MM.1S (cell line): Measurements from ENCODE around the gene SPTLC3.
"Not testable (repeated sequence)": the region's sequence is repeated elsewhere in the genome, so short reads cannot be mapped to it uniquely, and the experiment has no call there.

Source experiments
- EZH2 ChIP-seq: fragments of 300-600 bp; sonication (generic); optimal IDR thresholded peaks from 2 replicates; pipeline ENCODE3; 2017; ENCODE audit warnings: low read depth, mild to moderate bottlenecking, antibody characterized with exemption, low read length, mixed read lengths
- TF ChIP-seq, protein P1 (sequence below): fragments of 300-600 bp; sonication (generic); IDR thresholded peaks from 2 replicates; pipeline ENCODE4 v1.5.1; 2016; ENCODE audit warnings: antibody characterized with exemption, low read length, mixed read lengths

DNA sequence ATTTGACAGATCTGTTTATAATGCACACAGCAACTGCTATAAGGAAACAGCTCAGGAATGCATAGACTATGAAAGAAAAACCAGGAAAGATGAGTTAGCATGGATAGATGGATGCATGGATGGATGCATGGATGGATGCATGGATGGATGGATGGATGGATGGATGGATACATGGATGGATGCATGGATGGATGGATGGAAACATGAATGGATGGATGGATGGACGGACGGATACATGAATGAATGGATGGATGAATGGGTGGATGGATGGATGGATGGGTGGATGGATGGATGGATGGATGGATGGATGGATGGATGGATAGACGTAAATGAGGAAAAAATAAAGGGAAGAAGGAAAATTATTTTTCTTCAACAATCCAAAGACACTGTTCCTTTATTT is 29.1 kb upstream of the SPTLC3 start:
- TF ChIP-seq, protein P1, sequence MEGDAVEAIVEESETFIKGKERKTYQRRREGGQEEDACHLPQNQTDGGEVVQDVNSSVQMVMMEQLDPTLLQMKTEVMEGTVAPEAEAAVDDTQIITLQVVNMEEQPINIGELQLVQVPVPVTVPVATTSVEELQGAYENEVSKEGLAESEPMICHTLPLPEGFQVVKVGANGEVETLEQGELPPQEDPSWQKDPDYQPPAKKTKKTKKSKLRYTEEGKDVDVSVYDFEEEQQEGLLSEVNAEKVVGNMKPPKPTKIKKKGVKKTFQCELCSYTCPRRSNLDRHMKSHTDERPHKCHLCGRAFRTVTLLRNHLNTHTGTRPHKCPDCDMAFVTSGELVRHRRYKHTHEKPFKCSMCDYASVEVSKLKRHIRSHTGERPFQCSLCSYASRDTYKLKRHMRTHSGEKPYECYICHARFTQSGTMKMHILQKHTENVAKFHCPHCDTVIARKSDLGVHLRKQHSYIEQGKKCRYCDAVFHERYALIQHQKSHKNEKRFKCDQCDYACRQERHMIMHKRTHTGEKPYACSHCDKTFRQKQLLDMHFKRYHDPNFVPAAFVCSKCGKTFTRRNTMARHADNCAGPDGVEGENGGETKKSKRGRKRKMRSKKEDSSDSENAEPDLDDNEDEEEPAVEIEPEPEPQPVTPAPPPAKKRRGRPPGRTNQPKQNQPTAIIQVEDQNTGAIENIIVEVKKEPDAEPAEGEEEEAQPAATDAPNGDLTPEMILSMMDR: not testable (repeated sequence)
- not testable (repeated sequence) for TF ChIP-seq EZH2
